ENCODE measurements around the gene VPS35L.
A peak's percentile ranks its signal among the peaks of the same experiment; 100 is the strongest.

VPS35L gene

GRCh38 chr16:19696961-19697360 lies 141.5 kb downstream of the VPS35L start:
- peak; percentile 79 for DNase-seq

- no peak for DNase-seq
Measured at GRCh38 chr16:19697756-19698318, 142.3 kb downstream of the VPS35L start.

GRCh38 chr16:19698480-19699465 lies 143.3 kb downstream of the VPS35L start:
- DNase-seq = peak; percentile 47

- no peak for DNase-seq
Measured at GRCh38 chr16:19699472-19699871, 144.0 kb downstream of the VPS35L start.

GRCh38 chr16:19700319-19700781 lies 144.8 kb downstream of the VPS35L start:
- DNase-seq = no peak

- DNase-seq = no peak
Measured at GRCh38 chr16:19701091-19701490, 145.6 kb downstream of the VPS35L start.

GRCh38 chr16:19703172-19703889 lies 147.8 kb downstream of the VPS35L start:
- DNase-seq = no peak

- DNase-seq = no peak
Measured at GRCh38 chr16:19704321-19705145, 149.0 kb downstream of the VPS35L start.

GRCh38 chr16:19705146-19705501 lies 149.6 kb downstream of the VPS35L start:
- DNase-seq = no peak

- DNase-seq = no peak
Measured at GRCh38 chr16:19705843-19706242, 150.3 kb downstream of the VPS35L start.

- DNase-seq = no peak
Measured at GRCh38 chr16:19706846-19707245, 151.3 kb downstream of the VPS35L start.

- DNase-seq = no peak
Measured at GRCh38 chr16:19707569-19708295, 152.2 kb downstream of the VPS35L start.

- DNase-seq = no peak
Measured at GRCh38 chr16:19708296-19709205, 153.0 kb downstream of the VPS35L start.

- no peak for DNase-seq
Measured at GRCh38 chr16:19709381-19710136, 154.1 kb downstream of the VPS35L start.

- DNase-seq = no peak
Measured at GRCh38 chr16:19710191-19710908, 154.8 kb downstream of the VPS35L start.

- DNase-seq = no peak
Measured at GRCh38 chr16:19710991-19711545, 155.6 kb downstream of the VPS35L start.

GRCh38 chr16:19711643-19712042 lies 156.1 kb downstream of the VPS35L start:
- DNase-seq = no peak

GRCh38 chr16:19712418-19713058 lies 157.0 kb downstream of the VPS35L start:
- no peak for DNase-seq
